Measurements from ENCODE around the gene FGF22.
A peak's percentile ranks its signal among the peaks of the same experiment; 100 is the strongest.

FGF22 gene

DNA sequence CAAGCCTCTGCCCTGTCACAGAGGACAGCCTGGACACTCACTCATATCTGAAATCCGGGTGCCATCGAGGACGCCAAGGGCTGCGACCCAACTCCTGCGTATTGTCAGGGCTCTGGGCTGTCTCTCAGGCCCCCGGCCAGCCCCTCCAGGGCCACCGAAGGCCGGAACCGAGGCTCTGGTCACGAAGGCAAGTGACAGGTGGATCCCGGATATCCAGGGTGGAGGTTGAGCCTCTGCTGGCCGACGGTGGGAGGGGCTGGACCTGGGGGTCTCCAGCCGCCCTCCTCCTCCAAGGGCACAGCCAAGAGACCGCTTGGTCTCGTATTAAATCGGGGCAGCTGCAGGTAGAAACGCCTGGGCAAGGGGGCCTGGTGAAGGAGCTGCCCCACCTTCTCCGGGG lies 17.9 kb downstream of the FGF22 start:
- no peak overlapping the region for H3K4me3 ChIP-seq (ENCODE audit: low read depth, low read length)
- TF ChIP-seq POLR2A (IDR thresholded peaks at IDR 0.05; ENCODE audit: extremely low read depth, insufficient read length): no peak
- no peak for TF ChIP-seq CTCF (IDR thresholded peaks at IDR 0.05; ENCODE audit: low read depth, low read length)
- no peak for TF ChIP-seq MAX (IDR thresholded peaks at IDR 0.05; ENCODE audit: low read depth, low read length)
- TF ChIP-seq MYC (IDR thresholded peaks at IDR 0.05; ENCODE audit: low read depth, low read length): no peak
- no peak for DNase-seq (ENCODE audit: low read depth)

DNA sequence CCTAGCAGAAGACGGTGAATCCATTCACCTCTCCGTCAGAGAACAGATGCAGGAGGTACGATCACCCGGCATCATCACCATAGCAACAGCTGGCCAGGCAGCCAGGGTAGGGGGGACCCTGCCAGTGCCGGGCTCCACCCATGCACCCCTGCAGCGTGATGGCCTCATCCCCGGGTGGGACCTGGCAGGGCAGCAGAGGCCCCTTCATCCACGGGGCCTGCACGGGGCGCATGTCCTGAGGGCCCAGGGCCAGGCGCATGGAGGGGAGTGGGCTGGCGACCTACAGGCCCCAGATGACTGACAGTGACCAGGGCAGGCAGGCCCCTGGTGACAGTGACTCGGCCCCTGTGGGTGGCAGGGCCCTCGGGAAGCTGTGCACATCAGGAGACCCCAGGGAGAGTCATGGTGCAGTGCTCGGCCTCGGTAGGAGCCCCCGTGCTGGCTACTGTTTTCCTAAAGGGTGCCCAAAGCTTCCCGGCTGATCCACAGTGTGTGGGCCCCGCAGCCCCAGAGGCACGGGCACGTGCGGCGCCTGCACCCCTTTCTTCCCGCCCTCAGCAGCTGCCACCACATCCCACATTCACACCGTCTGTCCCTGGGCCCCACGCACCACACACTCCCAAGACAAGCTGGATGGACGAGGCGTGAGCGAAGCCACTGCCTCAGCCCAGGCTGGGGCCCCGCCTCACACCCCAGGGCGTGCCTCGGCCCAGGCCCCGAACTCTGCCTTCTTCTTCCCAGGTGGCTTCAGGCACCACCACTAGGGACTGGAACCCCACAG lies 18.6 kb downstream of the FGF22 start:
- TF ChIP-seq POLR2A (IDR thresholded peaks at IDR 0.05; ENCODE audit: extremely low read depth, insufficient read length) (no peak), MYC (IDR thresholded peaks at IDR 0.05; ENCODE audit: low read depth, low read length) (no peak), MAX (IDR thresholded peaks at IDR 0.05; ENCODE audit: low read depth, low read length) (no peak), CTCF (IDR thresholded peaks at IDR 0.05; ENCODE audit: low read depth, low read length) (no peak)
- no peak for DNase-seq (ENCODE audit: low read depth)
- H3K4me3 ChIP-seq (ENCODE audit: low read depth, low read length): no peak overlapping the region

- TF ChIP-seq POLR2A (IDR thresholded peaks at IDR 0.05; ENCODE audit: extremely low read depth, insufficient read length): no peak
- no peak overlapping the region for H3K4me3 ChIP-seq (ENCODE audit: low read depth, low read length)
- DNase-seq (ENCODE audit: low read depth): no peak
These were observed 19.5 kb downstream of the FGF22 start for GRCh38 chr19:658916-659839.

DNA sequence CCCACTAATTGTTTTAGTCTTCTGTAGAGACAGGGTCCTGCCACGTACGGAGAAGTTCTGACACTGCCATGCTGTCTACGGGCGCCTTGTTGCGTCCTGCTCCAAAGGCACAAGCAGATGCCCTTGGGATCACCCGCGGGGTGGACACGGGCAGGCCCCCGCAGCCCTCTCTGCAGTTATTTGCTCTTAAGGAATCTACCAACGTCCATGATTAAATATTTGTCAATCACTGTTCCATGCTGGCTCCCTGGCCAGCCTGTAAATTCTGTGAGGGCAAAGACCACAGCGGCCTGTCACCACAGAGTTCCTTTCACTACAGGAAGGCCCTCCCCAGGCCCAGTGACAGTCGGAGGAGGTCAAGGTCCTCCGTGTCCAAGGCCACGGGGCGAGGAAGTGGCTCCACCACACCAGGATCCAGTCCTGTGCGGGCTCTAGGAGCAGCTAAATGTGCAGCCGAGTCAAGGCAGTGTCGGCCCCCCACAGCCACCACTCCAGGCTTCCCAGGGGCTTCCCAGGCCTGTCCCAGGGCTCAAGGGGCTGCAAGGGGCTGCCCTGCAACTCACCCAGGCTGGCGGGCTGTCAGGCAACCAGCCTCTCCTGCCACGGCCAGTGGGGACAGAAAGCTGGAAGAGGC lies 21.2 kb downstream of the FGF22 start:
- DNase-seq (ENCODE audit: low read depth): no peak
- TF ChIP-seq MAX (IDR thresholded peaks at IDR 0.05; ENCODE audit: low read depth, low read length) (no peak), POLR2A (IDR thresholded peaks at IDR 0.05; ENCODE audit: extremely low read depth, insufficient read length) (no peak), MYC (IDR thresholded peaks at IDR 0.05; ENCODE audit: low read depth, low read length) (no peak), CTCF (IDR thresholded peaks at IDR 0.05; ENCODE audit: low read depth, low read length) (no peak)
- peak overlapping the region; percentile 80 for H3K4me3 ChIP-seq (ENCODE audit: low read depth, low read length)

- no peak for TF ChIP-seq CTCF (IDR thresholded peaks at IDR 0.05; ENCODE audit: low read depth, low read length)
- no peak for TF ChIP-seq MYC (IDR thresholded peaks at IDR 0.05; ENCODE audit: low read depth, low read length)
- TF ChIP-seq MAX (IDR thresholded peaks at IDR 0.05; ENCODE audit: low read depth, low read length): no peak
- no peak for TF ChIP-seq POLR2A (IDR thresholded peaks at IDR 0.05; ENCODE audit: extremely low read depth, insufficient read length)
- peak; percentile 54 for DNase-seq (ENCODE audit: low read depth)
- H3K4me3 ChIP-seq (ENCODE audit: low read depth, low read length): peak overlapping the region; percentile 80
These were observed 21.9 kb downstream of the FGF22 start for GRCh38 chr19:661427-662196.

All from NB4 (cell line).